Mesenteric fat pad (tissue), 1 donor: ENCODE data around the gene TMC1. TPM values are rescaled to one million over a fixed set of nuclear protein-coding genes. Genes with fewer than 3 reads are reported as not detected.
"Not testable (repeated sequence)": the region's sequence is repeated elsewhere in the genome, so short reads cannot be mapped to it uniquely, and the experiment has no call there.

Experiments
- DNase-seq: peaks from one replicate; pipeline ENCODE4 v3.0.0-alpha.2; 2020; ENCODE audit warnings: low spot score
- long read RNA-seq: library from polyadenylated mRNA; unstranded; transcript quantifications from one replicate; pipeline ENCODE4 v2.0.0, GENCODE V29; 2020
- total RNA-seq: library from RNA; stranded (reverse); fragmentation: NEBNext Ultra II Directional; extraction: Animal tissue kit (Norgen Biotek cat#: 25700); gene quantifications from one replicate; pipeline ENCODE4 v1.2.1, GENCODE V29; 2021
- donor health status: DM: yes; HTN: yes; CAD: no.

The TMC1 gene
- 0.48 TPM for total RNA-seq
- long read RNA-seq, partial matches to known transcripts = 1 of 2 reads
- long read RNA-seq, other reads (novel, unspliced or antisense) = 1 of 2 reads

DNA sequence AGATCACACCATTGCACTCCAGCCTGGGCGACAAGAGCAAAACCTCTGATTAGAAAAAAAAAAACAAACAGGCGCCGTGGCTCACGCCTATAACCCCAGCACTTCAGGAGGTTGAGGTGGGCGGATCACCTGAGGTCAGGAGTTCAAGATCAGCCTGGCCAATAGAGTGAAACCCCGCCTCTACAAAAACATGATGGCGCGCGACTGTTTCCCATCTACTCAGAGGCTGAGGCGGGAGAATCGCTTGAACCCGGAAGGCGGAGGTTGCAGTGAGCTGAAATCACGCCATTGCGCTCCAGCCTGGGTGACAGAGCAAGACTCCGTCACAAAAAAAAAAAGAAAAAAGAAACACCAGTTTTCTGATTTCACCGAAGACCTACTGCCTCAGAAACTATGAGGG, at the start of gene TMC1:
TMC1 (plus strand) TSS at position 193 of the 400 bp plus-strand sequence. CDS start 127,041 bp downstream, outside the sequence.
- not testable (repeated sequence) for DNase-seq

- DNase-seq = no peak
Measured at GRCh38 chr9:72473474-72474261, 47.7 kb upstream of the TMC1 start.

- no peak for DNase-seq
Measured at GRCh38 chr9:72474676-72475075, 46.7 kb upstream of the TMC1 start.

GRCh38 chr9:72476100-72476499, 45.3 kb upstream of the TMC1 start:
- no peak for DNase-seq

GRCh38 chr9:72476617-72477437, 44.6 kb upstream of the TMC1 start:
- no peak for DNase-seq

- no peak for DNase-seq
Measured at GRCh38 chr9:72477930-72478518, 43.4 kb upstream of the TMC1 start.

DNA sequence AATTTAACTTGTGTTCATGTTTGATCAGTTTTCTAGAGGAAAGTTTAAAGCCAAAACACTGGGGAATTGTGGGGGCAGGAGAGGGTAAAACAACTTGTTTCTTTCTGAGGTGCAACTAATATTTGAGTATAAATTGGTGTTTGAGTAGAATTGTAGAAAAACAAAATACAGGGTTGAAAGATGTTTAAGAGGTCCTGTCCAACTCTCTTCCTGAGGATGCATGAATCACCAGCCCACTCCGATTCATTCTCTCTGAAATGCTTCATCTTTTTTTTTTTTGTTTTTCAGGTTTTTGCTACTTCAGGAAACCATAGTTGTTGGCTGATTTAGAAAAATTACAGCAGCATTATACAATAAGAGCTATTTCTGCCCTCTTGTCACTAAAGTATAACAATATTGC, 42.4 kb upstream of the TMC1 start:
- no peak for DNase-seq

GRCh38 chr9:72480261-72480660, 41.1 kb upstream of the TMC1 start:
- not testable (repeated sequence) for DNase-seq

DNA sequence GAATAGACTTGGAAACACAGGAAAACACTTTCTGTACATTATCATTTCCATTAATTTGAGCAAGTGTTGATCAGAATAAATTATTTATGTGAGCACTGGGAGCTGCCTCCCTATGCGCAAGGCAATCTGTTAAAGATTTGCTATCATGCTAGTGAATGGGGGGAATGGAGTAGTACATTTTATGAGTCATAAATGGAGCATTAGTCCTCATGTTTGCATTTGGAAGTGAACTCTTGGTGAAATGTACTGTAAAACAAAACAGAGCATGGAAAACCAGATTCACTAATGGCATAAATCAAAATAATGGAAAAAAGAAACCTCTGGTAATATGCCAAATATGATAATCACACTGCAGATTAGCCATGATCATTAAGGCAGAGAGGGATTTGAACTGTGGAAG, 40.5 kb upstream of the TMC1 start:
- no peak for DNase-seq

DNA sequence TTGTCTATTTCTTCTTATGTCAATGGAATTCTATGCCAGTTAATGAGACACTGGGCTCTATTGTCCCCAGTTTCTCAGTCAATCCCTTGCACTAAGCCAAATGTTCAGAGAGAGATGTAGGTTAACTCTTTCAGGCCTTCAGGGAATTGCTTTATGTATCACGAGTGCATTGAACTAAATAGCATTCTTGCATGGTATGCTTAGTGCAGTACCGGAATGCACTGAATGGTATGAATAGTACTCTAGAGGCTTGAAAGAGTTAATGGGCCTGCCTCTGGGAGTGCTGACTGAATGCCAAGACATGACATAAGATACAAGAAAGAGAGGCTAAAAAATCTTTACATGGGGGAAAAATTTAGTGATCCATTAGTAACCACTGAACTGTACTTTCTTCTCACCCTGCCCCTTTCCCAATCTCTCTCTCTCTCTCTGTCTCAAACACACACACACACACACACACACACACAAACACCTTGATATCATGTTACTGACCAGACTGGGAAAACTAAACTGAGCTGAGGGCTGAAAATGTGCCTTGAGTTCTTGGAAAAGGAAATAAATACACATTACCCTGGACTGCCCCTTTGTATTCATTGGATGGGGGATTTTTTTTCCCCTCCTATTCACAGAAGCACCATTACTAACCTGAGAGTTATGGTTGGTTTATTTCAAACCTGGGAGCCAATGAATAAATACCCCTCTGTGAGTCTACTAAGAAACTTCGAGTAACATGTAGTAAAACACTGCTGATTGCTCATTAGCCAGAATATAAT, 35.4 kb upstream of the TMC1 start:
- DNase-seq = no peak

DNA sequence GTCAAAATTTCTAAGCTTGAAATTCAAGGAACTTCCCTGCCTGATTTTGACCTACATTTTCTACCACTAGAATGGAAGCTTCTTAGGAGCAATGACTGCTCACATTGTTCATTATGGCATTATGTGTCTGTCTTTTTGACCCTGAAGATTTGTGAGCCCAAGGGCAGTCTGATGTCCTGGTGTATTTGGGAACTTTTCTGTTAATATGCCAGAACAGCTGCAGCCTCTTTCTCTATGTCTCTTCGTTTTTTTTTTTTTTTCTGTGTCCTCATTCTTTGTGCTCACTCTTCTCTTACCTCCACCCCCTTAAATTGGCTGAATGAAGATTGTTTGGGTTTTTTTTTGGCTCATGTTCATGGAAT, 34.8 kb upstream of the TMC1 start:
- DNase-seq = no peak

- DNase-seq = not testable (repeated sequence)
Measured at GRCh38 chr9:72487665-72488064, 33.7 kb upstream of the TMC1 start.

- DNase-seq = no peak
Measured at GRCh38 chr9:72489986-72490385, 31.4 kb upstream of the TMC1 start.

DNA sequence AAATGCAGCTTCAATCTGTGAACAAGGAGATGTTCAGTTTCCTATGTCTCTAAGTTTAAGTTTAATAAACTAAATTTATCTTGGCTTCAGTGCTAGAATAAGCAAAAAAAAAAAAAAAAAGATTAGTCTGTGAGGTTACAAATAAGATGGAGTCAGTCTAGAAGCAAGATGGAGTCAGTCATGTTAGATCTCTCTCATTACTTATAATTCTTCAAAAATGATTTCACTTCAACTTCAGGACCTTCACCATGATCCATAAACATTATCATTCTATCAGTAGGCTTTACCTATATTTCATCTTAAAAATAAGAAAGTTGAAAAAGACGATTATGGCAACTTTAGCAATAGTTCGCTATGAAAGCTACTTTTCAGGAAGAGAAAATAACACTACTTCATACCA, 30.2 kb upstream of the TMC1 start:
- no peak for DNase-seq

DNA sequence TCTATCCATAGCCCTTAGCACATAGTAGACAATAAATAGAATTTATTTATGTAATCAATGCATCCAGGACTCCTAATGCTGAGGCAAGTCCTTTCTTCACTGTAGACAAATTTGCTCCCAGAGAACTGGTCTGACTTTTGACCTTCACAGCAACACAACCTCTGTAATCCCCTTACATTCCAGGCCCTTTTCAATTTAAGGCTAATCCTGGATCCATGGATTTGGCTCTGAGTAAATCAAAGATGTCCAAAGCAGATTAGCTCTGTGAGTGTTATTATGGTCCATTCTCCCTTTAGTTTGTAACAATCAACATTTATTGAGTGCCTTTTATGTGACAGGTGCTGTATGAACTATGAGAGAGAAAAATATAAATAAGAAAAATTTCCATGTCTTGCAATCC, 27.4 kb upstream of the TMC1 start:
- DNase-seq = no peak

- DNase-seq = no peak
Measured at GRCh38 chr9:72497447-72498046, 23.9 kb upstream of the TMC1 start.

DNA sequence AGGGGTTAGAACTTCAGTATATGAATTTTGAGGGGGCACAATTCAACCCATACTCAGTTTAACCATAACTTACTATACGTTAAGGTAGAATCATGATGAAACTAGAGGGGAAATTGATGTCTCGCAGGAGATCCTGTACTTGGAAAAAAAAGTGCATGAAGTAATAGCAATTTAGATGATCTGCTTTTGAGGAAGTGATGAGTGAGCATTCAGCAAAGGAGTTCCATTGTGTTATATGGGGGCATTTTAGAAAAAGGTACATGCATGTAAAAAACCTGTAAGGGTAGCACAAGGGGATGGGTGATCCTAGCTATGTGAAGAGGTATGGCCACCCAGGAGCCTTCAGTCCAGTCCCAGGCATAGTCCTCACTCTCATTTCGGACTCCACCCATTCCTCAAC, 14.8 kb upstream of the TMC1 start:
- no peak for DNase-seq

- DNase-seq = no peak
Measured at GRCh38 chr9:72509053-72509452, 12.4 kb upstream of the TMC1 start.

DNA sequence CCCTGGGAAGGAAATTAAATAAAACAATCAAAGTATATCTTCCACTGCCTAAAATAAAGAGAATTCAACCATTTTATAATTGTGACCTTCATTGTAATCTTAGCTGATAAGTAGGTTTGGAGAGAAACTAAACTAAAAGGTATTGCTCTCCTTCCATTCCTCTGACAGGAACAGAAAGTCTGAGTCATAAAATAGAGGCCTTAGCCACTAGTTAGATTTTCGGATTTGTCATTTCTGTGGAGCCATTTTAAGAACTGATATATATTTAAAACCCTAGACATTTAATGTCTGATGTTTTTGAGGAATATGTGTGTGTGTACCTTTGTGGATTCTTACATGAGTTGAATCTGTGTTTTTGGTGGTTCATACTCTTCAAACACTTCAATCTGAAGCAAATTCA, 11.8 kb upstream of the TMC1 start:
- no peak for DNase-seq

DNA sequence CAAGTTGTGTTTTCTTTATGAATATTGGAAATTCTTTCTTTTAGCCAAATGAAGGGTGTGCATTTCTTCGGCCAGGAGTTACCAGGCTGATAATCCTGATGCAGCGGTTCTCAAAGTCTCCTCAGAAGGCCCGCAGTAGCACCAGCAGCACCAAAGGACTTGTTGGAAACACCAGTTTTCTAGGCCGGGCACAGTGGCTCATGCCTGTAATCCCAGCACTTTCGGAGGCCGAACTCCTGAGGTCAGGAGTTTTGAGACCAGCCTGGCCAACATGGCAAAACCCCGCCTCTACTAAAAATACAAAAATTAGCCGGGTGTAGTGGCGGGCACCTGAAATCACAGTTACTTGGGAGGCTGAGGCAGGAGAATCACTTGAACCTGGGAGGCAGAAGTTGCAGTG, 397 bp upstream of the TMC1 start:
- not testable (repeated sequence) for DNase-seq
